Left renal pelvis (tissue), 4 donors: ENCODE results near the gene SPART. TPM values are rescaled to one million over a fixed set of nuclear protein-coding genes. Genes with fewer than 3 reads are reported as not detected.
"Not testable (repeated sequence)": the region's sequence is repeated elsewhere in the genome, so short reads cannot be mapped to it uniquely, and the experiment has no call there.

Experiments used
- DNase-seq, 4 donors: peaks; one replicate each; pipeline ENCODE4 v3.0.0-alpha.2; 2013; ENCODE audit warnings: low read depth in 4 of 4, low spot score in 3 of 4
- polyA plus RNA-seq, 4 donors: library from polyadenylated mRNA; unstranded; fragments of 120-200 nt; gene quantifications; one replicate each; pipeline ENCODE4 v1.2.1, GENCODE V29; 2013; ENCODE audit not compliant: insufficient read length in 4 of 4

The SPART gene
- polyA plus RNA-seq, 4 donors = 81.0 to 98.6 (median 84.7) TPM

GRCh38 chr13:36354842-36355623, 8.8 kb upstream of the SPART start:
- DNase-seq = no peak

- DNase-seq = no peak
Observed at GRCh38 chr13:36353001-36353400, 6.8 kb upstream of the SPART start.

- DNase-seq = no peak
Observed at GRCh38 chr13:36352350-36352749, 6.2 kb upstream of the SPART start.

GRCh38 chr13:36347531-36348210, 1.5 kb upstream of the SPART start:
- no peak for DNase-seq

- peak; percentile 54 to 64 (median 62) for DNase-seq
Observed at GRCh38 chr13:36345438-36346221, 564 bp downstream of the SPART start.

- DNase-seq = peak in 1 of 4 donors; percentile 14
Observed at GRCh38 chr13:36344886-36345437, 1.2 kb downstream of the SPART start.

- DNase-seq = no peak
Observed at GRCh38 chr13:36344173-36344572, 2.0 kb downstream of the SPART start.

GRCh38 chr13:36343766-36344165, 2.4 kb downstream of the SPART start:
- DNase-seq = no peak

GRCh38 chr13:36342715-36343114, 3.5 kb downstream of the SPART start:
- no peak for DNase-seq

- no peak for DNase-seq
Observed at GRCh38 chr13:36341718-36342117, 4.5 kb downstream of the SPART start.

GRCh38 chr13:36339600-36340155, 6.5 kb downstream of the SPART start:
- no peak for DNase-seq

- DNase-seq = no peak
Observed at GRCh38 chr13:36337938-36338641, 8.1 kb downstream of the SPART start.

GRCh38 chr13:36332986-36333385, 13.2 kb downstream of the SPART start:
- DNase-seq = no peak

GRCh38 chr13:36332255-36332654, 13.9 kb downstream of the SPART start:
- DNase-seq = not testable (repeated sequence)

GRCh38 chr13:36331280-36331679, 14.9 kb downstream of the SPART start:
- DNase-seq = no peak

- no peak for DNase-seq
Observed at GRCh38 chr13:36329361-36329760, 16.8 kb downstream of the SPART start.

- no peak for DNase-seq
Observed at GRCh38 chr13:36328821-36329220, 17.4 kb downstream of the SPART start.

GRCh38 chr13:36325912-36326311, 20.3 kb downstream of the SPART start:
- DNase-seq = no peak

GRCh38 chr13:36324881-36325280, 21.3 kb downstream of the SPART start:
- not testable (repeated sequence) for DNase-seq

- DNase-seq = no peak
Observed at GRCh38 chr13:36323951-36324566, 22.1 kb downstream of the SPART start.
